ENCODE measurements around the gene SELENOF.
"Not testable (repeated sequence)": the region's sequence is repeated elsewhere in the genome, so short reads cannot be mapped to it uniquely, and the experiment has no call there.

SELENOF gene

GRCh38 chr1:86868477-86868876 lies 45.4 kb downstream of the SELENOF start:
- H3K27me3 ChIP-seq (ENCODE audit: control insufficient read depth, insufficient read depth, low read length) = no peaks in the 10 kb centered on the region
- H3K4me1 ChIP-seq (ENCODE audit: control insufficient read depth, insufficient read depth, low read length) = no peaks in the 10 kb centered on the region
- H3K9me3 ChIP-seq (ENCODE audit: control insufficient read depth, insufficient read depth, low read length) = no peaks in the 10 kb centered on the region
- H3K4me3 ChIP-seq (ENCODE audit: low read depth, low read length) = no peak overlapping the region
- no peaks in the 10 kb centered on the region for H3K36me3 ChIP-seq (ENCODE audit: control insufficient read depth, insufficient read depth, low read length)
- no peak overlapping the region for H3K9ac ChIP-seq (ENCODE audit: low read depth, low read length)

- not testable (repeated sequence) for H3K27me3 ChIP-seq (ENCODE audit: control insufficient read depth, insufficient read depth, low read length); H3K36me3 ChIP-seq (ENCODE audit: control insufficient read depth, insufficient read depth, low read length); H3K9ac ChIP-seq (ENCODE audit: low read depth, low read length); H3K9me3 ChIP-seq (ENCODE audit: control insufficient read depth, insufficient read depth, low read length); H3K4me3 ChIP-seq (ENCODE audit: low read depth, low read length); H3K4me1 ChIP-seq (ENCODE audit: control insufficient read depth, insufficient read depth, low read length)
Observed at GRCh38 chr1:86867278-86867677, 46.6 kb downstream of the SELENOF start.

GRCh38 chr1:86866665-86867064 lies 47.3 kb downstream of the SELENOF start:
- no peaks in the 10 kb centered on the region for H3K36me3 ChIP-seq (ENCODE audit: control insufficient read depth, insufficient read depth, low read length)
- no peaks in the 10 kb centered on the region for H3K4me1 ChIP-seq (ENCODE audit: control insufficient read depth, insufficient read depth, low read length)
- H3K4me3 ChIP-seq (ENCODE audit: low read depth, low read length) = no peak overlapping the region
- H3K27me3 ChIP-seq (ENCODE audit: control insufficient read depth, insufficient read depth, low read length) = no peaks in the 10 kb centered on the region
- H3K9me3 ChIP-seq (ENCODE audit: control insufficient read depth, insufficient read depth, low read length) = no peaks in the 10 kb centered on the region
- no peak overlapping the region for H3K9ac ChIP-seq (ENCODE audit: low read depth, low read length)

- H3K36me3 ChIP-seq (ENCODE audit: control insufficient read depth, insufficient read depth, low read length) = no peaks in the 10 kb centered on the region
- no peaks in the 10 kb centered on the region for H3K27me3 ChIP-seq (ENCODE audit: control insufficient read depth, insufficient read depth, low read length)
- H3K9ac ChIP-seq (ENCODE audit: low read depth, low read length) = no peak overlapping the region
- H3K4me3 ChIP-seq (ENCODE audit: low read depth, low read length) = no peak overlapping the region
- H3K9me3 ChIP-seq (ENCODE audit: control insufficient read depth, insufficient read depth, low read length) = no peaks in the 10 kb centered on the region
- H3K4me1 ChIP-seq (ENCODE audit: control insufficient read depth, insufficient read depth, low read length) = no peaks in the 10 kb centered on the region
Observed at GRCh38 chr1:86865973-86866637, 47.8 kb downstream of the SELENOF start.

- no peak overlapping the region for H3K4me3 ChIP-seq (ENCODE audit: low read depth, low read length)
Observed at GRCh38 chr1:86862920-86863319, 51.0 kb downstream of the SELENOF start.

GRCh38 chr1:86861424-86861823 lies 52.5 kb downstream of the SELENOF start:
- H3K27me3 ChIP-seq (ENCODE audit: control insufficient read depth, insufficient read depth, low read length) = no peaks in the 10 kb centered on the region
- no peaks in the 10 kb centered on the region for H3K9me3 ChIP-seq (ENCODE audit: control insufficient read depth, insufficient read depth, low read length)
- H3K36me3 ChIP-seq (ENCODE audit: control insufficient read depth, insufficient read depth, low read length) = no peaks in the 10 kb centered on the region
- no peaks in the 10 kb centered on the region for H3K4me1 ChIP-seq (ENCODE audit: control insufficient read depth, insufficient read depth, low read length)
- no peak overlapping the region for H3K4me3 ChIP-seq (ENCODE audit: low read depth, low read length)
- no peak overlapping the region for H3K9ac ChIP-seq (ENCODE audit: low read depth, low read length)

More at GRCh38 chr1:86862920-86863319, 51.0 kb downstream of the SELENOF start:
- Histone ChIP-seq H3K36me3 (ENCODE audit: control insufficient read depth, insufficient read depth, low read length) (no peaks in the 10 kb centered on the region), H3K27me3 (ENCODE audit: control insufficient read depth, insufficient read depth, low read length) (no peaks in the 10 kb centered on the region), H3K9ac (ENCODE audit: low read depth, low read length) (no peak overlapping the region), H3K4me1 (ENCODE audit: control insufficient read depth, insufficient read depth, low read length) (no peaks in the 10 kb centered on the region), H3K9me3 (ENCODE audit: control insufficient read depth, insufficient read depth, low read length) (no peaks in the 10 kb centered on the region)

GRCh38 chr1:86860424-86860823 lies 53.5 kb downstream of the SELENOF start:
- Histone ChIP-seq H3K27me3 (ENCODE audit: control insufficient read depth, insufficient read depth, low read length) (no peaks in the 10 kb centered on the region), H3K4me3 (ENCODE audit: low read depth, low read length) (no peak overlapping the region), H3K36me3 (ENCODE audit: control insufficient read depth, insufficient read depth, low read length) (no peaks in the 10 kb centered on the region), H3K9me3 (ENCODE audit: control insufficient read depth, insufficient read depth, low read length) (no peaks in the 10 kb centered on the region), H3K4me1 (ENCODE audit: control insufficient read depth, insufficient read depth, low read length) (no peaks in the 10 kb centered on the region), H3K9ac (ENCODE audit: low read depth, low read length) (no peak overlapping the region)

- Histone ChIP-seq H3K27me3 (ENCODE audit: control insufficient read depth, insufficient read depth, low read length) (no peaks in the 10 kb centered on the region), H3K4me3 (ENCODE audit: low read depth, low read length) (no peak overlapping the region), H3K9me3 (ENCODE audit: control insufficient read depth, insufficient read depth, low read length) (no peaks in the 10 kb centered on the region), H3K4me1 (ENCODE audit: control insufficient read depth, insufficient read depth, low read length) (no peaks in the 10 kb centered on the region), H3K9ac (ENCODE audit: low read depth, low read length) (no peak overlapping the region), H3K36me3 (ENCODE audit: control insufficient read depth, insufficient read depth, low read length) (no peaks in the 10 kb centered on the region)
Observed at GRCh38 chr1:86860020-86860419, 53.9 kb downstream of the SELENOF start.

- Histone ChIP-seq H3K36me3 (ENCODE audit: control insufficient read depth, insufficient read depth, low read length) (no peaks in the 10 kb centered on the region), H3K4me1 (ENCODE audit: control insufficient read depth, insufficient read depth, low read length) (no peaks in the 10 kb centered on the region), H3K4me3 (ENCODE audit: low read depth, low read length) (no peak overlapping the region), H3K9me3 (ENCODE audit: control insufficient read depth, insufficient read depth, low read length) (no peaks in the 10 kb centered on the region), H3K27me3 (ENCODE audit: control insufficient read depth, insufficient read depth, low read length) (no peaks in the 10 kb centered on the region), H3K9ac (ENCODE audit: low read depth, low read length) (no peak overlapping the region)
Observed at GRCh38 chr1:86858524-86859261, 55.2 kb downstream of the SELENOF start.

- H3K4me1 ChIP-seq (ENCODE audit: control insufficient read depth, insufficient read depth, low read length) = no peaks in the 10 kb centered on the region
- H3K27me3 ChIP-seq (ENCODE audit: control insufficient read depth, insufficient read depth, low read length) = no peaks in the 10 kb centered on the region
- H3K4me3 ChIP-seq (ENCODE audit: low read depth, low read length) = no peak overlapping the region
- H3K9ac ChIP-seq (ENCODE audit: low read depth, low read length) = no peak overlapping the region
- H3K36me3 ChIP-seq (ENCODE audit: control insufficient read depth, insufficient read depth, low read length) = no peaks in the 10 kb centered on the region
- H3K9me3 ChIP-seq (ENCODE audit: control insufficient read depth, insufficient read depth, low read length) = no peaks in the 10 kb centered on the region
Observed at GRCh38 chr1:86856196-86856595, 57.7 kb downstream of the SELENOF start.

- no peak overlapping the region for H3K9ac ChIP-seq (ENCODE audit: low read depth, low read length)
- no peaks in the 10 kb centered on the region for H3K27me3 ChIP-seq (ENCODE audit: control insufficient read depth, insufficient read depth, low read length)
- no peaks in the 10 kb centered on the region for H3K36me3 ChIP-seq (ENCODE audit: control insufficient read depth, insufficient read depth, low read length)
- H3K4me3 ChIP-seq (ENCODE audit: low read depth, low read length) = no peak overlapping the region
- H3K4me1 ChIP-seq (ENCODE audit: control insufficient read depth, insufficient read depth, low read length) = no peaks in the 10 kb centered on the region
- no peaks in the 10 kb centered on the region for H3K9me3 ChIP-seq (ENCODE audit: control insufficient read depth, insufficient read depth, low read length)
Observed at GRCh38 chr1:86854352-86854751, 59.6 kb downstream of the SELENOF start.

GRCh38 chr1:86852782-86853408 lies 61.0 kb downstream of the SELENOF start:
- Histone ChIP-seq H3K27me3 (ENCODE audit: control insufficient read depth, insufficient read depth, low read length) (no peaks in the 10 kb centered on the region), H3K36me3 (ENCODE audit: control insufficient read depth, insufficient read depth, low read length) (no peaks in the 10 kb centered on the region), H3K9me3 (ENCODE audit: control insufficient read depth, insufficient read depth, low read length) (no peaks in the 10 kb centered on the region), H3K4me1 (ENCODE audit: control insufficient read depth, insufficient read depth, low read length) (no peaks in the 10 kb centered on the region), H3K9ac (ENCODE audit: low read depth, low read length) (no peak overlapping the region), H3K4me3 (ENCODE audit: low read depth, low read length) (no peak overlapping the region)

All from iPS-15b (cell line).